Trophoblast cell (in vitro differentiated cells and primary cell): ENCODE data around the gene MTG1.
A peak's percentile ranks its signal among the peaks of the same experiment; 100 is the strongest.

Source experiments
- DNase-seq, 2 donors: peaks; one replicate each; pipeline ENCODE4 v3.0.0-alpha.2; 2016
- H2AFZ ChIP-seq: 2 replicates; pipeline ENCODE4 v1.6.1; 2013; ENCODE audit warnings: low read length, moderate library complexity, mild to moderate bottlenecking; ENCODE audit not compliant: insufficient read depth, poor library complexity
- H2AK5ac ChIP-seq: 2 replicates; pipeline ENCODE4 v1.6.1; 2013; ENCODE audit warnings: mild to moderate bottlenecking, low read length
- H2BK120ac ChIP-seq: 2 replicates; pipeline ENCODE4 v1.6.1; 2013; ENCODE audit warnings: low read length, mild to moderate bottlenecking, moderate library complexity; ENCODE audit not compliant: insufficient read depth, poor library complexity
- H2BK12ac ChIP-seq: 2 replicates; pipeline ENCODE4 v1.6.1; 2013; ENCODE audit warnings: mild to moderate bottlenecking, low read length, moderate library complexity
- H2BK5ac ChIP-seq: 2 replicates; pipeline ENCODE4 v1.6.1; 2013; ENCODE audit warnings: low read length, low read depth, moderate library complexity, mild to moderate bottlenecking; ENCODE audit not compliant: poor library complexity
- H3K14ac ChIP-seq: 2 replicates; pipeline ENCODE4 v1.6.1; 2013; ENCODE audit warnings: mild to moderate bottlenecking, low read length
- H3K18ac ChIP-seq: 2 replicates; pipeline ENCODE4 v1.6.1; 2013; ENCODE audit warnings: mild to moderate bottlenecking, low read length
- H3K23ac ChIP-seq: 2 replicates; pipeline ENCODE4 v1.6.1; 2013; ENCODE audit warnings: low read length
- H3K27ac ChIP-seq: 2 replicates; pipeline ENCODE4 v1.5.1; 2013; ENCODE audit warnings: low read depth, mild to moderate bottlenecking, inconsistent platforms, low read length, moderate library complexity
- H3K27me3 ChIP-seq: 2 replicates; pipeline ENCODE4 v1.6.1; 2013; ENCODE audit warnings: inconsistent platforms, mild to moderate bottlenecking, low read length, moderate library complexity; ENCODE audit not compliant: insufficient read depth
- H3K36me3 ChIP-seq, 2 experiments: 1 replicate in 1 of 2; 2 replicates in 1 of 2; pipeline ENCODE4 v1.6.1; 2013; ENCODE audit warnings: low read length in 2 of 2, mild to moderate bottlenecking in 2 of 2, moderate library complexity in 1 of 2; ENCODE audit not compliant: insufficient read depth in 2 of 2, control insufficient read depth in 1 of 2
- H3K4ac ChIP-seq: 2 replicates; pipeline ENCODE4 v1.6.1; 2013; ENCODE audit warnings: low read depth, mild to moderate bottlenecking, low read length, moderate library complexity
- H3K4me1 ChIP-seq, 2 experiments: 1 replicate in 1 of 2; 2 replicates in 1 of 2; pipeline ENCODE4 v1.6.1; 2013; ENCODE audit warnings: low read length in 2 of 2, mild to moderate bottlenecking in 2 of 2, moderate library complexity in 1 of 2; ENCODE audit not compliant: insufficient read depth in 2 of 2, control insufficient read depth in 1 of 2
- H3K4me2 ChIP-seq: 2 replicates; pipeline ENCODE4 v1.6.1; 2013; ENCODE audit warnings: inconsistent platforms, mild to moderate bottlenecking, low read length, moderate library complexity
- H3K4me3 ChIP-seq: 2 replicates; pipeline ENCODE4 v1.5.1; 2013; ENCODE audit warnings: mild to moderate bottlenecking, low read depth, low read length, inconsistent platforms
- H3K79me1 ChIP-seq: one replicate; pipeline ENCODE4 v1.6.1; 2013; ENCODE audit warnings: low read length
- H3K79me2 ChIP-seq: 2 replicates; pipeline ENCODE4 v1.6.1; 2013; ENCODE audit warnings: low read length, mild to moderate bottlenecking; ENCODE audit not compliant: control insufficient read depth, insufficient read depth, poor library complexity
- H3K9ac ChIP-seq: 2 replicates; pipeline ENCODE4 v1.6.1; 2013; ENCODE audit warnings: mild to moderate bottlenecking, low read length
- H3K9me3 ChIP-seq: 2 replicates; pipeline ENCODE4 v1.6.1; 2013; ENCODE audit warnings: low read depth, mild to moderate bottlenecking, control low read depth, inconsistent platforms, low read length; ENCODE audit not compliant: insufficient read depth
- H4K12ac ChIP-seq: 2 replicates; pipeline ENCODE4 v1.6.1; 2013; ENCODE audit warnings: low read depth, mild to moderate bottlenecking, low read length, moderate library complexity
- H4K8ac ChIP-seq: 2 replicates; pipeline ENCODE4 v1.6.1; 2013; ENCODE audit warnings: low read depth, mild to moderate bottlenecking, low read length, moderate library complexity
- H4K91ac ChIP-seq: one replicate; pipeline ENCODE4 v1.6.1; 2013; ENCODE audit warnings: low read depth, mild to moderate bottlenecking, low read length, moderate library complexity
- WGBS: extraction: QIAGEN DNeasy Blood & Tissue Kit; methylation state at CpG from one replicate; pipeline ENCODE4 v1.1.7; 2013; ENCODE audit warnings: missing lambda C conversion rate; ENCODE audit not compliant: insufficient read length, insufficient coverage; ENCODE audit errors: extremely low coverage; 5-methylcytosine and 5-hydroxymethylcytosine counted together

MTG1 gene

GRCh38 chr10:133361227-133361626 is 32.7 kb upstream of the MTG1 start:
- no peak overlapping the region for H3K18ac ChIP-seq
- H4K91ac ChIP-seq: no peak overlapping the region
- no peak overlapping the region for H2AFZ ChIP-seq
- H3K79me1 ChIP-seq: peaks cover 6% of the 10 kb centered on the region
- H3K9ac ChIP-seq: no peak overlapping the region
- no peak overlapping the region for H2BK120ac ChIP-seq
- peaks cover 4% of the 10 kb centered on the region for H3K79me2 ChIP-seq
- H2BK12ac ChIP-seq: no peak overlapping the region
- no peak overlapping the region for H3K4me3 ChIP-seq
- H3K23ac ChIP-seq: no peak overlapping the region
- no peak overlapping the region for H3K14ac ChIP-seq
- no peak for DNase-seq
- H3K27ac ChIP-seq: no peak overlapping the region
- peaks cover 2% of the 10 kb centered on the region for H3K9me3 ChIP-seq
- no CpG with 5 or more reads among the region's 5 CpGs for WGBS
- H2AK5ac ChIP-seq: no peak overlapping the region
- no peak overlapping the region for H3K4me2 ChIP-seq
- H2BK5ac ChIP-seq: no peak overlapping the region
- no peaks in the 10 kb centered on the region for H3K27me3 ChIP-seq
- H4K12ac ChIP-seq: no peak overlapping the region
- H4K8ac ChIP-seq: no peak overlapping the region
- no peak overlapping the region for H3K4ac ChIP-seq
- peaks cover 7 to 9% of the 10 kb centered on the region in 2 experiments for H3K4me1 ChIP-seq
- peaks cover 33 to 34% of the 10 kb centered on the region in 2 experiments for H3K36me3 ChIP-seq

GRCh38 chr10:133361773-133362441 is 32.0 kb upstream of the MTG1 start:
- Histone ChIP-seq H2AFZ (no peak overlapping the region), H3K4ac (no peak overlapping the region), H4K8ac (no peak overlapping the region), H3K36me3 (peaks cover 40 to 41% of the 10 kb centered on the region in 2 experiments), H3K27me3 (no peaks in the 10 kb centered on the region), H3K9me3 (peaks cover 4% of the 10 kb centered on the region), H3K18ac (no peak overlapping the region), H3K4me2 (no peak overlapping the region), H3K79me1 (peaks cover 6% of the 10 kb centered on the region), H3K4me3 (no peak overlapping the region), H3K14ac (no peak overlapping the region), H3K23ac (no peak overlapping the region), H3K9ac (no peak overlapping the region), H4K91ac (no peak overlapping the region), H3K27ac (no peak overlapping the region), H3K79me2 (peaks cover 2% of the 10 kb centered on the region), H2BK120ac (no peak overlapping the region), H2AK5ac (no peak overlapping the region), H3K4me1 (peaks cover under 1 to 4% of the 10 kb centered on the region in 2 experiments), H4K12ac (no peak overlapping the region), H2BK12ac (no peak overlapping the region), H2BK5ac (no peak overlapping the region)
- no peak for DNase-seq
- no CpG with 5 or more reads among the region's 18 CpGs for WGBS

- Histone ChIP-seq H2BK120ac (no peak overlapping the region), H3K4me1 (no peaks in the 10 kb centered on the region), H3K36me3 (peaks cover 42 to 43% of the 10 kb centered on the region in 2 experiments), H3K4me3 (no peak overlapping the region), H2BK5ac (no peak overlapping the region), H4K91ac (no peak overlapping the region), H3K9me3 (peaks cover 5% of the 10 kb centered on the region), H3K18ac (no peak overlapping the region), H4K8ac (no peak overlapping the region), H3K23ac (no peak overlapping the region), H3K9ac (no peak overlapping the region), H3K14ac (no peak overlapping the region), H3K79me2 (no peaks in the 10 kb centered on the region), H3K27ac (no peak overlapping the region), H4K12ac (no peak overlapping the region), H3K4me2 (no peak overlapping the region), H2AK5ac (no peak overlapping the region), H2BK12ac (no peak overlapping the region), H3K4ac (no peak overlapping the region), H2AFZ (no peak overlapping the region), H3K79me1 (no peaks in the 10 kb centered on the region), H3K27me3 (no peaks in the 10 kb centered on the region)
- DNase-seq: no peak
- no CpG with 5 or more reads among the region's 13 CpGs for WGBS
Observed at GRCh38 chr10:133362846-133363245, 31.1 kb upstream of the MTG1 start.

- Histone ChIP-seq H3K14ac (no peak overlapping the region), H2BK12ac (no peak overlapping the region)
Observed at GRCh38 chr10:133364645-133365431, 29.1 kb upstream of the MTG1 start.

More at GRCh38 chr10:133364645-133365431, 29.1 kb upstream of the MTG1 start:
- Histone ChIP-seq H3K27me3 (no peaks in the 10 kb centered on the region), H3K9me3 (peaks cover 5% of the 10 kb centered on the region), H3K36me3 (peaks cover 59 to 60% of the 10 kb centered on the region in 2 experiments), H2BK120ac (no peak overlapping the region), H3K18ac (no peak overlapping the region), H3K79me2 (no peaks in the 10 kb centered on the region), H3K4me3 (no peak overlapping the region), H3K79me1 (no peaks in the 10 kb centered on the region), H3K4ac (no peak overlapping the region), H4K12ac (no peak overlapping the region), H2AK5ac (no peak overlapping the region), H4K91ac (no peak overlapping the region), H3K27ac (no peak overlapping the region), H4K8ac (no peak overlapping the region), H2AFZ (no peak overlapping the region), H3K23ac (no peak overlapping the region), H3K4me1 (no peaks in the 10 kb centered on the region), H2BK5ac (no peak overlapping the region), H3K9ac (no peak overlapping the region), H3K4me2 (no peak overlapping the region)
- peak; percentile 83 to 85 for DNase-seq
- no CpG with 5 or more reads among the region's 29 CpGs for WGBS
